ENCODE results near the gene MTFP1.

Gene MTFP1

DNA sequence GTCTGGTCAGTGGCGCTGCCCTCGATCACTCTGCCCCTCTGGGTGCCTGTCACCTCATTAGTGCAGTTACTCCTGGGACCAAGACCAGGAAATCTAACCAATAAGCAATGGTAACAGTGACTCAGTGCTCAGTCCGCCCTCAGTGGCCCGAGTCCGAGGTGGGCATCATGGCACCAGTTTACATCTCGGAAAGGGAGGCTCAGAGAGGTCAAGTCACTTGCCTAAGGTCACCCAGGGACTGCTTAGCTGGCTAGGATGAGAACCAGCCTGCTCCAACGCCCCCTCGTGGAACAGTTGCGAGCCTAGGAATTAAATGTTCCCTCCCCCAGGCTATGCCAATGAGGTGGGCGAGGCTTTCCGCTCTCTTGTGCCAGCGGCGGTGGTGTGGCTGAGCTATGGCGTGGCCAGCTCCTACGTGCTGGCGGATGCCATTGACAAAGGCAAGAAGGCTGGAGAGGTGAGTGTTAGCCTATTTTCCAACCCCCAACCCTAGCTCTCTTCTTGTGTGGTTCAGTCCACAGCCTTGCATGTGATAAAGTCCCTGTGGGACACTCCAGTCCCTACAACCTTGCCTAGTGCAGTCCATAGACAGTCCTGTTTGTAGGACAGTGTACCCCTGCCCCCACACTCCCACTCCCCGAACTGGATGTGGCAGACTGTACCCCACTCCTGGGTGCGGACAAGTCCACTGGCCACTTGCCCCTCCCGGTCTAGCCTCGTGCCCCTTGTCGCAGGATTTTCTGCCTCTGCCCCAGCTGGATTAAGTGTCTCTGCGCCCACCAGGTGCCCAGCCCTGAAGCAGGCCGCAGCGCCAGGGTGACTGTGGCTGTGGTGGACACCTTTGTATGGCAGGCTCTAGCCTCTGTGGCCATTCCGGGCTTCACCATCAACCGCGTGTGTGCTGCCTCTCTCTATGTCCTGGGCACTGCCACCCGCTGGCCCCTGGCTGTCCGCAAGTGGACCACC, 1.1 kb downstream of the MTFP1 start:
- 58 to 60% methylated on average over 25 to 27 of the region's 29 CpGs for WGBS, 2 experiments (ENCODE audit: insufficient coverage in 2 of 2)
- Histone ChIP-seq H3K36me3 (ENCODE audit: control insufficient read depth, insufficient read depth, low read length) (peaks cover 16% of the 10 kb centered on the region), H3K9me3 (ENCODE audit: control insufficient read depth, low read length) (no peaks in the 10 kb centered on the region), H3K4me3 (ENCODE audit: extremely low read depth, insufficient read depth, low read length, poor library complexity, severe bottlenecking) (peak overlapping the region; percentile 69), H3K4me1 (ENCODE audit: control insufficient read depth, insufficient read depth, low read length, poor library complexity, severe bottlenecking) (peaks cover 15% of the 10 kb centered on the region), H3K27ac (ENCODE audit: low read depth, low read length, severe bottlenecking) (peak overlapping the region; percentile 48)

DNA sequence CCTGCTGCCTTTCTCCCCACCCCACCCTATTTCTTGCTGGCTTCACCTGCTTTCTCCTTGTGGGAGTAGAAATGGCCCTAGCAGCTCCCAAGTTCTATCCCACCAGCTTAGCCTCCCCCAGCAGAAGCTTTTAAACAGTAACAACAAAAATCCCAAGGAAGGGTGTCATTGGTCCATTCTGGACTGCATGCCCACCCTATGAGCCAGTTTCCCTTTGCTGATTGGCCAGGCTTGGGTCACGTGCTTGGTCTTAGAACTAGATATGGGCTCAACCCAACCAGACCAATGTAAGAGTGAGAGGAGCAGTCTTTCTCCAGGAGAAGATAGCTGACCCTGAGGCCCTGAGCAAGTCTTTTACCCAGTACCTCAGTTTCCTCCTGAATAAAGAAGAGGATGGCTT, 2.3 kb downstream of the MTFP1 start:
- Histone ChIP-seq H3K4me3 (ENCODE audit: extremely low read depth, insufficient read depth, low read length, poor library complexity, severe bottlenecking) (no peak overlapping the region), H3K36me3 (ENCODE audit: control insufficient read depth, insufficient read depth, low read length) (peaks cover 16% of the 10 kb centered on the region), H3K9me3 (ENCODE audit: control insufficient read depth, low read length) (no peaks in the 10 kb centered on the region), H3K4me1 (ENCODE audit: control insufficient read depth, insufficient read depth, low read length, poor library complexity, severe bottlenecking) (peaks cover 4% of the 10 kb centered on the region), H3K27ac (ENCODE audit: low read depth, low read length, severe bottlenecking) (no peak overlapping the region)
- 80 to 100% methylated on average over 1 of the region's 1 CpG for WGBS, 2 experiments (ENCODE audit: insufficient coverage in 2 of 2)

DNA sequence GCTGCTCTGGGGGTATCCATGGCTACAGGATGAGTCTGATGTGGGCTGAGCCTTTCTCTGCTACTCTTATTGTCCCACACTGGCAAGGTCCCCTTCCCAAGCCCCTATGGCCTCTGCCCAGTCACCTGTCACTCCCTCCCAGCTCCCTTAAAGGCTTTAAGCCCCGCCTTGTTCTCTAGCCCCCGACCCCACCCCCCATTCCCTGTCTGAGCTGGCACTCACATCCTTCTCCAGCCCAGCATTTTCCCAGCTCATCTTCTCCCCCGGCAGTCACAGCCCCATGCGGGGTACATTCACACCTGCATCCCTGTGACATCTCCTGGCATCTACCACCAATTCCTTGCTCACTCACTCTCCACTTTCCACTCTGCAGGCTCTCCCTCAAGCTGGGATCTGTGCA, 4.3 kb downstream of the MTFP1 start:
- Histone ChIP-seq H3K36me3 (ENCODE audit: control insufficient read depth, insufficient read depth, low read length) (peaks cover 16% of the 10 kb centered on the region), H3K27ac (ENCODE audit: low read depth, low read length, severe bottlenecking) (no peak overlapping the region), H3K4me1 (ENCODE audit: control insufficient read depth, insufficient read depth, low read length, poor library complexity, severe bottlenecking) (peaks cover under 1% of the 10 kb centered on the region), H3K9me3 (ENCODE audit: control insufficient read depth, low read length) (no peaks in the 10 kb centered on the region), H3K4me3 (ENCODE audit: extremely low read depth, insufficient read depth, low read length, poor library complexity, severe bottlenecking) (no peak overlapping the region)
- WGBS, 2 experiments (ENCODE audit: insufficient coverage in 2 of 2), result 44 to 59% methylated on average over 3 to 4 of the region's 4 CpGs

DNA sequence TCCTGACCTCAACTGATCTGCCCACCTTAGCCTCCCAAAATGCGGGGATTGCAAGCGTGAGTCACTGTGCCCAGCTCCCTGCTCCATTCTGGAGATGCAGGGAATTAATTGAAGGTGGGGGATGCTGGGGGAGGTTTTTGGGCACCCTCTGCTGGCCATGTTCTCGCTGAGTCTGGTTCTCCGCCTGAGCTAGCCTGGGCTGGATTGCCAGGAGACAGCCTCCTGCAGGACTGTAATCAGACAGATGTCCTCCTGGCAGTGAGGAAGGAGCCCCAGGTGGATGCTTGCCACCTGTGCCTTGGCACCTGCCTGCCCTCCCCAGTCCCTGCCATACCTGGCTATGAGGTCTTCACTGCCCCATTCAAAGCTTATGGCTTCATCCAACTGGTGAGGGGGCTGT, 5.4 kb downstream of the MTFP1 start:
- WGBS, 2 experiments (ENCODE audit: insufficient coverage in 2 of 2), result 69 to 71% methylated on average over 4 of the region's 4 CpGs
- H3K27ac ChIP-seq (ENCODE audit: low read depth, low read length, severe bottlenecking), result no peak overlapping the region
- H3K36me3 ChIP-seq (ENCODE audit: control insufficient read depth, insufficient read depth, low read length), result peaks cover 16% of the 10 kb centered on the region

DNA sequence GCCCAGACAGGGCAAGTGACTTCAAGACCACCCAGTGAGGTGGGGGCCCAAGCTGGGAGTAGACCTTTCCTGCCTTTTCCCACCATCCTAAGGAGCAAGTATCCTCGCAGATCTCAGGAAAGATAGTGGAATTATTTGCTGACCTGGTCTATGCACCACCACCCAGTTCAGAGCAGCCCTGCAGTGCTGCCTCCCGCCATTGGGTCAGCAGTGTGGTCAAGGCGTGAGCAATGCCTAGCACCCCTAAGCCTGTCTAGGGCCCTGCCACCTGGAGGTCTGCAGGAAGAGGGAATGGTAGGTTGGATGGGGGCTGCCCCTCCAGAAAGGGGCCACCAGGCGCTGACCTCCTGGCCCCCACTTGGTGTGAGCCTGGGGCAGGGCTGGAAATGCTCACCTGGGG, 6.5 kb downstream of the MTFP1 start:
- Histone ChIP-seq H3K4me3 (ENCODE audit: extremely low read depth, insufficient read depth, low read length, poor library complexity, severe bottlenecking) (no peak overlapping the region), H3K27ac (ENCODE audit: low read depth, low read length, severe bottlenecking) (no peak overlapping the region)
- 87 to 97% methylated on average over 3 to 4 of the region's 4 CpGs for WGBS, 2 experiments (ENCODE audit: insufficient coverage in 2 of 2)

More for the DNA sequence above, 5.4 kb downstream of the MTFP1 start:
- H3K4me3 ChIP-seq (ENCODE audit: extremely low read depth, insufficient read depth, low read length, poor library complexity, severe bottlenecking), result no peak overlapping the region
- H3K4me1 ChIP-seq (ENCODE audit: control insufficient read depth, insufficient read depth, low read length, poor library complexity, severe bottlenecking), result no peaks in the 10 kb centered on the region
- H3K9me3 ChIP-seq (ENCODE audit: control insufficient read depth, low read length), result no peaks in the 10 kb centered on the region

DNA sequence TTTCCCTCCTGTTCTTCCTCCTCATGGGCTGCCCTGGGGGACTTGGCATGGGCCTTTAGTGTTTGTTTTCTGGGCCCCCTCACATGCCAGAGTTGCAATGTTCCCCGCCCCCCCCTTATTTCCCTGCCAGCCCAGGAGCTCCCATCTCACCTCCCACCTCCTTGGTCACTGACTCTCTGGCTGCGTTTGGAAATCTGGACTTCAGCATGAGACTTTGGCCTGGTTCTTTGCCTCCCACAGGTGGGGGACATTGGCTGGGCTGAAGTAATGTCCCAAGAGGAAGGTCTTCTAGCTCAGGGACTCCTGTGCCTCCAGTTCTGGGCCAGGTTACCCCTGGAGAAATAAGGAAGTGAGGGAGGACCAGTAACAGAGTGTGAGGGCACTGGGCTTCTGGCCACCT, 7.0 kb downstream of the MTFP1 start:
- no peaks in the 10 kb centered on the region for H3K9me3 ChIP-seq (ENCODE audit: control insufficient read depth, low read length)

More for the DNA sequence above, 6.5 kb downstream of the MTFP1 start:
- Histone ChIP-seq H3K36me3 (ENCODE audit: control insufficient read depth, insufficient read depth, low read length) (peaks cover 13% of the 10 kb centered on the region), H3K4me1 (ENCODE audit: control insufficient read depth, insufficient read depth, low read length, poor library complexity, severe bottlenecking) (no peaks in the 10 kb centered on the region), H3K9me3 (ENCODE audit: control insufficient read depth, low read length) (no peaks in the 10 kb centered on the region)

DNA sequence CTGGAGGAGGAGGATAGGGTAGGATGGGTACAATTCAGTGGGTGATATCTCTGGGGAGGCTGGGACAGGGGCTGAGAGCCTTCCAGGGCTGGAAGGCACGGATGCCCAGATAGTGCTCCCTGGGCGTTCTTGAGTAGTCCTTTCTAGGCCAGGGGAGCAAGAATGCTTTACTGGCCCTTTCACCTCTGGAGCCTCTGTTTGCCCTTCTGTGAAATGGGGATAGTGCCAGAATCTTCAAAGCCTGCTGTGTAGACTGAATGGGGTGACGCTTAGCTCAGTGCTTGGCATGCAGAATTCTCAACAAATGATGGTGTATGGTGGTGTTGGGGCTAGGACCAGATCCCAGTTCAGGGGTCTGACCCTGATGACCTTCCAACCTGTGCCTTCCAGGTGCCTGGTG, 7.7 kb downstream of the MTFP1 start:
- Histone ChIP-seq H3K9me3 (ENCODE audit: control insufficient read depth, low read length) (no peaks in the 10 kb centered on the region), H3K36me3 (ENCODE audit: control insufficient read depth, insufficient read depth, low read length) (peaks cover 5% of the 10 kb centered on the region), H3K27ac (ENCODE audit: low read depth, low read length, severe bottlenecking) (no peak overlapping the region), H3K4me1 (ENCODE audit: control insufficient read depth, insufficient read depth, low read length, poor library complexity, severe bottlenecking) (no peaks in the 10 kb centered on the region), H3K4me3 (ENCODE audit: extremely low read depth, insufficient read depth, low read length, poor library complexity, severe bottlenecking) (no peak overlapping the region)
- 95 to 96% methylated on average over 2 to 3 of the region's 3 CpGs for WGBS, 2 experiments (ENCODE audit: insufficient coverage in 2 of 2)

More for the DNA sequence above, 7.0 kb downstream of the MTFP1 start:
- H3K27ac ChIP-seq (ENCODE audit: low read depth, low read length, severe bottlenecking), result no peak overlapping the region
- no peak overlapping the region for H3K4me3 ChIP-seq (ENCODE audit: extremely low read depth, insufficient read depth, low read length, poor library complexity, severe bottlenecking)
- WGBS, 2 experiments (ENCODE audit: insufficient coverage in 2 of 2), result 71% methylated on average over 1 of the region's 2 CpGs; no CpG with 5 or more reads in 1 of the 2 experiments
- peaks cover 9% of the 10 kb centered on the region for H3K36me3 ChIP-seq (ENCODE audit: control insufficient read depth, insufficient read depth, low read length)
- H3K4me1 ChIP-seq (ENCODE audit: control insufficient read depth, insufficient read depth, low read length, poor library complexity, severe bottlenecking), result no peaks in the 10 kb centered on the region

DNA sequence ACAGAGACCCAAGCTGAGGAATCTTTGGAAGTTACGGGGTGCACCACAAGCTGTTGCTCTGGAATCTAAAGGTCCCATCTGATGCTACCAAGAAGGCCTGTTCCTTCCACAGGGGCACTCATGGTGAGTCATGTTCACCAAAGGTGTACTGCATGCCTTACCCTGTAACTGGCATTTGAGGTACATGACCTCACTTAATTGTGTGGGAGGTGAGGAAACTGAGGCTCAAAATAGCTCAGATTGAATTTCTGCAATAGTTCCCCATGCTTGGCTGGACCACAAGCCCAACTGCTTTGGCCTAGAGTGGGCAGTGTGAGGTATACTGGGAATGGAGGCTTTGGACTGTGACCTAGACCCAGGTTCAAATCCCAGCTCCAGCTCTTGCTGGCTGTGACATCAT, 8.2 kb downstream of the MTFP1 start:
- no peaks in the 10 kb centered on the region for H3K4me1 ChIP-seq (ENCODE audit: control insufficient read depth, insufficient read depth, low read length, poor library complexity, severe bottlenecking)
- H3K4me3 ChIP-seq (ENCODE audit: extremely low read depth, insufficient read depth, low read length, poor library complexity, severe bottlenecking), result no peak overlapping the region
- H3K27ac ChIP-seq (ENCODE audit: low read depth, low read length, severe bottlenecking), result no peak overlapping the region
- WGBS, 2 experiments (ENCODE audit: insufficient coverage in 2 of 2), result 91 to 100% methylated on average over 1 of the region's 1 CpG
- H3K9me3 ChIP-seq (ENCODE audit: control insufficient read depth, low read length), result no peaks in the 10 kb centered on the region
- no peaks in the 10 kb centered on the region for H3K36me3 ChIP-seq (ENCODE audit: control insufficient read depth, insufficient read depth, low read length)

DNA sequence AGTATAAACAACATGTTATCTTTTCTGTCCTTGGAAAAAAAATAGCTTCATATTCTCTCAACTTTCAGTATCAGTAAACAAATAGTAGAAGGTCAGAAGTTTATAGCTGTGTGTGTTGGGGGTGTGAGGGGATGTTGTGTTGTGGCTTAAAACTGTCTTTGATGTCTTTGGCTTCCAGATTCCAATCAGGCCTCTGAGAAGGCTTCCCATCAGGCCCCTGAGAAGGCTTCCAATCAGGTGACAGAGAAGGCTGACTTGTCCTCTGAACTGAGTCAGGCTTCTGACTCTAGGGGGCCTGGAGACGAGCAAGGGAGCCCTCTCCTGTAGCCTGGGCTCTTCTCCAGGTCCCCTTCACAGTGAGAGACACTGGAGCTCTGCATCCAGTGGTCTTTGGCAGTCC, 9.3 kb downstream of the MTFP1 start:
- Histone ChIP-seq H3K4me1 (ENCODE audit: control insufficient read depth, insufficient read depth, low read length, poor library complexity, severe bottlenecking) (no peaks in the 10 kb centered on the region), H3K9me3 (ENCODE audit: control insufficient read depth, low read length) (no peaks in the 10 kb centered on the region), H3K4me3 (ENCODE audit: extremely low read depth, insufficient read depth, low read length, poor library complexity, severe bottlenecking) (no peak overlapping the region), H3K36me3 (ENCODE audit: control insufficient read depth, insufficient read depth, low read length) (no peaks in the 10 kb centered on the region), H3K27ac (ENCODE audit: low read depth, low read length, severe bottlenecking) (no peak overlapping the region)
- WGBS, 2 experiments (ENCODE audit: insufficient coverage in 2 of 2), result 71 to 75% methylated on average over 1 of the region's 1 CpG

DNA sequence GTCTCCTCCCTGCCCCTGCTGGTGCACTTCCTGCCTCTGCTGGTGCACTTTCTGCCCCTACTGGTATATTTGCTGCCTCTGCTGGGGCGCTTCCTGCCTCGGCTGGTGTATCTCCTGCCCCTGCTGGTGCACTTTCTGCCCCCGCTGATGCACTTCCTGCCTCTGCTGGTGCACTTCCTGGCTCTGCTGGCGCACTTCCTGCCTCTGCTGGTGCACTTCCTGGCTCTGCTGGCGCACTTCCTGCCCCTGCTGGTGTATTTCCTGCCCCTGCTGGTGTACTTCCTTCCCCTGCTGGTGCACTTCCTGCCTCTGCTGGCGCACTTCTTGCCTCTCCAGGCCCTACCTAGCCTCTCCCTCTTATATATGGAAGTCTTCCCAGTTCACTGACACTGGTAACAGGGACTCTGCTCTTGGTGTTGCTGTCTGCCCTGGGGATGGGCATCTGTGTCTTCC, 10.1 kb downstream of the MTFP1 start:
- no peaks in the 10 kb centered on the region for H3K36me3 ChIP-seq (ENCODE audit: control insufficient read depth, insufficient read depth, low read length)
- no peaks in the 10 kb centered on the region for H3K9me3 ChIP-seq (ENCODE audit: control insufficient read depth, low read length)
- no peaks in the 10 kb centered on the region for H3K4me1 ChIP-seq (ENCODE audit: control insufficient read depth, insufficient read depth, low read length, poor library complexity, severe bottlenecking)
- no peak overlapping the region for H3K27ac ChIP-seq (ENCODE audit: low read depth, low read length, severe bottlenecking)
- WGBS, 2 experiments (ENCODE audit: insufficient coverage in 2 of 2), result 83 to 86% methylated on average over 5 to 6 of the region's 6 CpGs
- H3K4me3 ChIP-seq (ENCODE audit: extremely low read depth, insufficient read depth, low read length, poor library complexity, severe bottlenecking), result no peak overlapping the region

DNA sequence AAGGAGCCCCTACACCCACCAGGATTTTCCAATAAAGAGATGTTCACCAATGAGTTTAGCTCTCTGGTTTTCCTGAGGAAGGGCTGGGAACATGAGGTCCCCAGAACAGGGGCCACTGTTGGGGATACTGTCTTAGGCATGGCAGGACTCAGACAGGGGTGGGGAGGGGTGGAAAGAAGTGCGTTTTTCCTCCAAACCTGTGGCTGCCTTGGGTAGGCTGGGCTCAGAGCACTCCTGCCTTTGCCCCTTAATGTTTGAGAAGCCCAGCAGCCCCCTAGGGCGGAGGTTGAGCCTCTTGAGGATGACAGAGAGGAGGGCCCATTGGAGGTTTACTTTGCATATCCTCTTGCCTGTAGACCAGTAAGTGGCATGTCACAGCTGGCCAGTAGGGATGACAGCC, 10.6 kb downstream of the MTFP1 start:
- H3K27ac ChIP-seq (ENCODE audit: low read depth, low read length, severe bottlenecking), result no peak overlapping the region
- H3K9me3 ChIP-seq (ENCODE audit: control insufficient read depth, low read length), result no peaks in the 10 kb centered on the region
- WGBS, 2 experiments (ENCODE audit: insufficient coverage in 2 of 2), result 81 to 100% methylated on average over 2 of the region's 2 CpGs
- H3K36me3 ChIP-seq (ENCODE audit: control insufficient read depth, insufficient read depth, low read length), result no peaks in the 10 kb centered on the region
- H3K4me3 ChIP-seq (ENCODE audit: extremely low read depth, insufficient read depth, low read length, poor library complexity, severe bottlenecking), result no peak overlapping the region
- H3K4me1 ChIP-seq (ENCODE audit: control insufficient read depth, insufficient read depth, low read length, poor library complexity, severe bottlenecking), result no peaks in the 10 kb centered on the region
